Small intestine (tissue), 7 donors: ENCODE results near the gene PPARGC1A. TPM values are rescaled to one million over a fixed set of nuclear protein-coding genes. Genes with fewer than 3 reads are reported as not detected.
A peak's percentile ranks its signal among the peaks of the same experiment; 100 is the strongest.

Experiments
- DNase-seq, 2 donors: peaks; one replicate each; pipeline versions ENCODE4 v3.0.0 to v3.0.0-alpha.2; 2013
- FAIRE-seq: peaks from 2 replicates; lab custom pipeline; 2012; peaks lifted over from hg19 to GRCh38; lab: Jason Lieb, UNC
- H3K27ac ChIP-seq, 3 donors: one replicate each; pipeline ENCODE4 v1.5.1; 2013; ENCODE audit warnings: low read length in 2 of 3, mild to moderate bottlenecking in 2 of 3, control low read depth in 1 of 3, inconsistent platforms in 1 of 3, low read depth in 1 of 3, moderate library complexity in 1 of 3
- H3K27me3 ChIP-seq, 3 donors: one replicate each; pipeline ENCODE4 v1.6.1; 2013; ENCODE audit warnings: low read length in 3 of 3, inconsistent platforms in 1 of 3; ENCODE audit not compliant: control insufficient read depth in 3 of 3, insufficient read depth in 3 of 3
- H3K36me3 ChIP-seq, 3 donors: one replicate each; pipeline ENCODE4 v1.6.1; 2013; ENCODE audit warnings: low read length in 3 of 3, inconsistent platforms in 1 of 3, low read depth in 1 of 3, mild to moderate bottlenecking in 1 of 3, moderate library complexity in 1 of 3; ENCODE audit not compliant: control insufficient read depth in 3 of 3, insufficient read depth in 2 of 3
- H3K4me1 ChIP-seq, 3 donors: one replicate each; pipeline ENCODE4 v1.6.1; 2013; ENCODE audit warnings: low read length in 2 of 3, inconsistent platforms in 1 of 3, low read depth in 1 of 3, mild to moderate bottlenecking in 1 of 3, moderate library complexity in 1 of 3; ENCODE audit not compliant: control insufficient read depth in 3 of 3, insufficient read depth in 2 of 3
- H3K4me3 ChIP-seq, 3 donors: one replicate each; pipeline ENCODE4 v1.5.1; 2013; ENCODE audit warnings: low read length in 3 of 3, control low read depth in 1 of 3, inconsistent platforms in 1 of 3, low read depth in 1 of 3, mild to moderate bottlenecking in 1 of 3, moderate library complexity in 1 of 3
- H3K9me3 ChIP-seq, 2 donors: one replicate each; pipeline ENCODE4 v1.6.1; 2013; ENCODE audit warnings: low read depth in 1 of 2, low read length in 1 of 2; ENCODE audit not compliant: control insufficient read depth in 2 of 2, insufficient read depth in 1 of 2
- WGBS, 3 donors: extraction: QIAGEN DNeasy Blood & Tissue Kit; methylation state at CpG; one replicate each; pipeline ENCODE4 v1.1.7; 2013; 5-methylcytosine and 5-hydroxymethylcytosine counted together
- polyA plus RNA-seq, 4 donors: library from polyadenylated mRNA; stranded (reverse) in 3 of 4; unstranded in 1 of 4; fragments of 200-250 nt in 3 of 4; fragments of 120-200 nt in 1 of 4; gene quantifications; one replicate each; pipeline versions ENCODE4 v1.2.1 to v1.2.3, GENCODE V29; 2013
- donor health status: healthy with polysubstance abuse.
- donor health status: control.
- donor health status: control.
- donor health status: Bipolar disorder and iron deficiency.
- donor health status: healthy.

PPARGC1A gene
- polyA plus RNA-seq, 4 donors, result 2.6 to 8.1 (median 5.1) TPM

DNA sequence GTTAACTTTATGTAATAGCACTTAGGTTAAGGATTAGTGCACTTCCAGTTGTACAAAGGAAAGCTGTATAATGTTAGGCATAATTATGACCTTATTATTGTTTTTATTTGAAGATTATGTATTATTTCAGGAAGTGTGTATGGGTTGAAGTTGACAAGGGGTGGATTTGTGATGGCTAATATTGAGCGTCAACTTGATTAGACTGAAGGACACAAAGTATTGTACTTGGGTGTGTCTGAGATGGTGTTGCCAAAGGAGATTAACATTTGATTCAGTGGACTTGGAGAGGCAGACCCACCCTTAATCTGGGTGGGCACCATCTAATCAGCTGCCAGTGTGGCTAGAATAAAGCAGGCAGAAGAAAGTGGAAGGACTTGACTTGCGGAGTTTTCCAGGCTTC lies 127.3 kb downstream of the PPARGC1A start:
- H3K4me3 ChIP-seq, result peak overlapping the region in 1 of 3 donors; percentile 10
- 32 to 73% (median 35%) methylated on average over 2 of the region's 2 CpGs for WGBS, 3 donors
- FAIRE-seq (peak; percentile 96), DNase-seq (peak in 1 of 2 donors; percentile 92)
- H3K4me1 ChIP-seq, result no peaks in the 10 kb centered on the region
- H3K27ac ChIP-seq, result peak overlapping the region in 2 of 3 donors; percentile 12 to 48
- H3K9me3 ChIP-seq, result no peaks in the 10 kb centered on the region
- H3K27me3 ChIP-seq, result no peaks in the 10 kb centered on the region
- H3K36me3 ChIP-seq, result no peaks in the 10 kb centered on the region

DNA sequence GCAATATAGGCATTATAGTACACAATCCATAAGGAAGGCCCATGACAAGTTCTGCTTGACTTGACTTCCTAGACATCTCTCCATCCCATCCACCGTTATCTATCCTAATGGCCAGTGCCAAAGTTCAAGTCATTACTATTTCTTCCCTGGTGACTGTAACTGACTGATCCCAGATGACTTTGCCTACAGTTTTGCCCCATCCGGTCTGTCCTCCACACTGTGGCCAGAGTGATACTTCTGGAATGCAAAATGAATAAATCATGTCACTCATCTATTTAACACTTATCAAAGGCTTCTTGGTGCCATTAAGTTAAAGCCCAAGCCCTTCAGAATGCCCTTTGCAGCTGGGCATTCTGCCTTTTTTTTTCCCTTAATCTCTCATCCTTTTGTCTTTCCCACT lies 130.8 kb downstream of the PPARGC1A start:
- WGBS, 3 donors, result 29 to 49% (median 31%) methylated on average over 2 of the region's 2 CpGs
- no peak overlapping the region for H3K4me3 ChIP-seq
- no peaks in the 10 kb centered on the region for H3K36me3 ChIP-seq
- H3K9me3 ChIP-seq, result no peaks in the 10 kb centered on the region
- H3K27me3 ChIP-seq, result no peaks in the 10 kb centered on the region
- FAIRE-seq, result no peak
- H3K4me1 ChIP-seq, result no peaks in the 10 kb centered on the region
- H3K27ac ChIP-seq, result no peak overlapping the region
- DNase-seq, result peak in 1 of 2 donors; percentile 71

DNA sequence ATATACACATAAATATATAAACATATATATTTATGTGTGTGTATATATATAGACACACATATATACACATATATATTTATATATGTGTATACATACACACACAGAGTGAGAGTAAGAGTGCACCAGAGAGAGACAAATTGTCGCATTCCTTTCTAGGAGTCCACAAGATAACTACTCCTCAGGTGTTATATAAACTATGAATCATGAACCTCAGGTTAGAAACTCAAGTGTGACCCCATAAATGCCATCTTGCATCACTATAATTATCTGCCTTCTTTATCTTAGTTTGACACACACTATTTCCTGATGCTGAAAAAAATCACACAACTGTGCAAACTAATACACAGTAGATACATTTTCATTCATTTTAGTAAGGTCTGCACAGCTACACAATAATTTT lies 135.2 kb downstream of the PPARGC1A start:
- DNase-seq (peak; percentile 23 to 58), FAIRE-seq (no peak)
- Histone ChIP-seq H3K9me3 (no peaks in the 10 kb centered on the region), H3K27ac (no peak overlapping the region), H3K4me3 (no peak overlapping the region), H3K4me1 (no peaks in the 10 kb centered on the region), H3K36me3 (no peaks in the 10 kb centered on the region), H3K27me3 (no peaks in the 10 kb centered on the region)
- 45 to 72% (median 56%) methylated on average over 1 of the region's 1 CpG for WGBS, 3 donors

DNA sequence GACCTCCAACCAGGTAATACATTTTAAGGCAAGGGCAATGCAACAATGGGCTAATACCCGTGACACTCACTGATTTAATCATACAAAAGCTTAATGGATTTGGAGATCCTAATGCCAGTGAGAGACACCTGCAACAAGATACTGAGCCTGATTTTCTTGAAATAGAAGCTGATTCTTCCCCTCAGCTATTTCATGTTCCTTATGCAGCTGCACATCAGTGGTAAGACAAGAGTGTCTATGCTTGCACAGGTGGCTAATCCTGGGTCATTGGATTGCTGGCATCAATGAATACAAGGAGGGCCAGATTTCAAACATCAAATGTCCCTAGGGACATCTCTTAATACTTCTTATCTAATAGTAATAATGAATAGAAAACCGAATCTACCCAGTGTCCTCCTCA lies 139.7 kb downstream of the PPARGC1A start:
- Histone ChIP-seq H3K4me3 (no peak overlapping the region), H3K36me3 (no peaks in the 10 kb centered on the region), H3K27me3 (no peaks in the 10 kb centered on the region), H3K27ac (no peak overlapping the region), H3K9me3 (no peaks in the 10 kb centered on the region), H3K4me1 (no peaks in the 10 kb centered on the region)
- no peak for FAIRE-seq
- no peak for DNase-seq
- WGBS, 3 donors, result 79 to 90% (median 85%) methylated on average over 2 of the region's 2 CpGs

DNA sequence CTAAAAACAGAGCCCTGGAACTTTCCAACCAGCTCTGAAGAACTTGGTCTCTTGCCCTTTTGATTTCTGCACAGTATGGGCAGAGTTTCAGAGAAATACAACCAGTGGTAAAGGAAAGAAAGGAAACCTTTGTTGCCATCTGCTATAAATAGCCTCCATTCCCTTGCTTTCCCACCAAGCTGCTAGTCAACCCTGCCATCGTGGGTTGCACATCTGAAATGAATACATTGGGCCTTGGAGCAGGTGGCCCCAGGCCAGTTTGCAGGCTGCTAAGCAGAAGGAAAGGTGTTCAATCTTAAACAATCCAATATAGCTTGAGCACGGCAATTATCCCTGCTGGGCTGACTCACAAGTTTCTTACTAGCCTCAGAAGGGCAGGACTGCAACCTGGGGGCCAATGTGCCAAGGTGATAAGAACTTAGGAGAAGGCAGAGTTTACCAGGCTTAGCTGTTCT lies 142.5 kb downstream of the PPARGC1A start:
- no peaks in the 10 kb centered on the region for H3K4me1 ChIP-seq
- H3K27me3 ChIP-seq, result peaks cover 0 to 3% (median 0%) of the 10 kb centered on the region in 3 donors
- FAIRE-seq (no peak), DNase-seq (peak; percentile 35 to 96)
- no peaks in the 10 kb centered on the region for H3K9me3 ChIP-seq
- no peaks in the 10 kb centered on the region for H3K36me3 ChIP-seq
- H3K27ac ChIP-seq, result peak overlapping the region in 1 of 3 donors; percentile 66
- WGBS, 3 donors, result 10 to 41% (median 16%) methylated on average over 2 of the region's 2 CpGs
- no peak overlapping the region for H3K4me3 ChIP-seq

DNA sequence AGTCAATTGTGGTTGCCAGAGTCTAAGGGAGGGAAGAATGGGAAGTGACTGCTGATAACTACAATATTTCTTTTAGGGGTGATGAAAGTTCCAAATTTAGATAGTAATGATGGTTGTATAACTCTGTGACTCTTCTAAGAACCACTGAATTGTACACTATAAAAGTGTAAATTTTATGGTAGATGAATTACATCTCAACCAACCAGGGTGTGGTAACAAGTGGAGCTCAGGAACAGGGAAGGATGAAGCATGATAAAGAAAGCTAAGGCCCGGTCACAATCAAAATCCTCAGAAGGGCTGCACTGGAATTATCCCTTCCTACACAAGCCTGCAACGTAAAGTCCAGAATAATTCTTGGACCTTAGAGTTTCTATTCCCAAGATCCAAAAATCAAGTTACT lies 143.2 kb downstream of the PPARGC1A start:
- Histone ChIP-seq H3K36me3 (no peaks in the 10 kb centered on the region), H3K4me1 (no peaks in the 10 kb centered on the region), H3K9me3 (no peaks in the 10 kb centered on the region), H3K4me3 (no peak overlapping the region), H3K27ac (peak overlapping the region in 1 of 3 donors; percentile 46), H3K27me3 (peaks cover 0 to 3% (median 0%) of the 10 kb centered on the region in 3 donors)
- DNase-seq (peak in 1 of 2 donors; percentile 68), FAIRE-seq (no peak)
- 2 to 49% (median 29%) methylated on average over 2 of the region's 2 CpGs for WGBS, 3 donors

DNA sequence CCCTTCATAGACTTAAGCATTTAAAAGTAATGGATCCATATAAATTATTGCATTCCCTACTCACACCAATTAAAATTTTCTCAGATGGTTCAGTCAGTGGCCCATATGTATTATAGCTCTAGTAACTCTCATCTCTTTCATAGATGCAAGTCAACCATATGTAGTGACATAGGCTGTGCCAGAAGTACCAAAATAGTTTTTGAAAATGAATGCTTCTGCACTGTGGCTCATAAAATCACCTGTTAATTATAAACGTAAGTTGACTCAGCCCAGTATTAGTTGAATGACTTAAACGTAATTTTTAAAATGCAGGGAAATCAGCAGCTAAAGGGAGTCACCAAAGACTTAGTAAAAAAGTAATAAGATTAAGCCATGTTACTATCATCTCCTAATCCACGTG lies 143.8 kb downstream of the PPARGC1A start:
- DNase-seq (no peak), FAIRE-seq (no peak)
- H3K4me3 ChIP-seq, result no peak overlapping the region
- no peaks in the 10 kb centered on the region for H3K9me3 ChIP-seq
- no peaks in the 10 kb centered on the region for H3K4me1 ChIP-seq
- no peaks in the 10 kb centered on the region for H3K36me3 ChIP-seq
- peaks cover 0 to 3% (median 0%) of the 10 kb centered on the region in 3 donors for H3K27me3 ChIP-seq
- 36 to 64% (median 41%) methylated on average over 3 of the region's 3 CpGs for WGBS, 3 donors
- H3K27ac ChIP-seq, result no peak overlapping the region

DNA sequence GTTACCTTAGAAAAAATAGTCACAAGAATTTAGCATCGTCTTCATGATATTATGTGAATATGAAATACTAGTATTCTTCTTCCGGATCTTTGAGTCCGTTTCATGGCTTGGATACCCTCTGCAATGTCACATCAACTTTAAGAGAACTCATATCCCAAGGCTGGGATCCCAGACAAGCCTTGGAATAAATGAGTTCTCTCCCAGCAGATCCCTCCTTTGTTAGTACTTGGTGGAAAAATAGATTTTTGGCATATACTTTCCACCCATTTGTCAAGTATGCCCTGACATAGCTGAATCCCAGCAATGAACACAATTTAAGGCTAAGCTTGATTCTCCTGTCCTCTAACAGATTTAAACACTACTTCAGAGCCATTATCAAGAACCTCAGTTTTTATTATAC lies 144.5 kb downstream of the PPARGC1A start:
- DNase-seq (no peak), FAIRE-seq (no peak)
- Histone ChIP-seq H3K4me1 (peaks cover 0 to 3% (median 0%) of the 10 kb centered on the region in 3 donors), H3K36me3 (no peaks in the 10 kb centered on the region), H3K4me3 (no peak overlapping the region), H3K27ac (no peak overlapping the region), H3K27me3 (peaks cover 0 to 3% (median 0%) of the 10 kb centered on the region in 3 donors), H3K9me3 (no peaks in the 10 kb centered on the region)
- 84 to 93% (median 92%) methylated on average over 3 of the region's 3 CpGs for WGBS, 3 donors
